ENCODE measurements around the gene ACSF2. TPM values are rescaled to one million over a fixed set of nuclear protein-coding genes. Genes with fewer than 3 reads are reported as not detected.

The ACSF2 gene
- total RNA-seq, 4 donors from 2014 or later: 20.5 to 69.3 (median 31.9) TPM

DNA sequence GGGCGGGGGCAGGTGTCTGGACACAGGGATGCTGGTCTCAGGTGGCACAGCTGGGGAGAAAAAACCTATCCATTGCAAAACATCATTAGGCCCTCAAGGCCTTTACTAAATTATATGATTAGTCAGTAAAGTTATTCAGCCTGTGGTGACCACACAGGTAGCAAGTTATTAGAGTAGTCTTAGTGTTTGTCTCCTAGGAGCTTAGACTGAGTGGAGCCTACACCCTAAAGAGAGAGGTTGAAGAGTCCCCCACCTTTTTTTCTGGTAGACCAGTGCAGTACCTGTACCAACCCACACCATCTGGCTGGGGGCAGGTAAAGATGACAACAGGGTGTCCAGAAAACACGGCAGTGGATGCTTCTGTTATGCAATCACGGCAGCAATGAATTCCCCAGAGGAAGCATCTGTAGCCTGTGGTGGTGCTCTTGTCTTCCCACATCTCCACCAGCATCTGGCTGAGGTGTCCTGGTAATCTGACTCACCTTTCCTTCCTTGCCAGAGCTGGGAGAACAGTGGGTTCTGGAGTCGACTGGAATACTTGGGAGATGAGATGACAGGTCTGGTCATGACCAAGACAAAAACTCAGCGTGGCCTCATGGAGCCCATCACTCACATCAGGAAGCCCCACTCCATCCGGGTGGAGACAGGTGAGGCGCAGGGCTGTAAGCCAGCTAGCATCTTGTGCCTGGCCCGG, 93.3 kb downstream of the ACSF2 start:
- 88% methylated on average over 8 of the region's 8 CpGs for WGBS, 2 donors
- TF ChIP-seq POLR2A (IDR thresholded peaks at IDR 0.05) (no peak), EP300 (IDR thresholded peaks at IDR 0.05) (no peak)
- TF ChIP-seq, protein P1, sequence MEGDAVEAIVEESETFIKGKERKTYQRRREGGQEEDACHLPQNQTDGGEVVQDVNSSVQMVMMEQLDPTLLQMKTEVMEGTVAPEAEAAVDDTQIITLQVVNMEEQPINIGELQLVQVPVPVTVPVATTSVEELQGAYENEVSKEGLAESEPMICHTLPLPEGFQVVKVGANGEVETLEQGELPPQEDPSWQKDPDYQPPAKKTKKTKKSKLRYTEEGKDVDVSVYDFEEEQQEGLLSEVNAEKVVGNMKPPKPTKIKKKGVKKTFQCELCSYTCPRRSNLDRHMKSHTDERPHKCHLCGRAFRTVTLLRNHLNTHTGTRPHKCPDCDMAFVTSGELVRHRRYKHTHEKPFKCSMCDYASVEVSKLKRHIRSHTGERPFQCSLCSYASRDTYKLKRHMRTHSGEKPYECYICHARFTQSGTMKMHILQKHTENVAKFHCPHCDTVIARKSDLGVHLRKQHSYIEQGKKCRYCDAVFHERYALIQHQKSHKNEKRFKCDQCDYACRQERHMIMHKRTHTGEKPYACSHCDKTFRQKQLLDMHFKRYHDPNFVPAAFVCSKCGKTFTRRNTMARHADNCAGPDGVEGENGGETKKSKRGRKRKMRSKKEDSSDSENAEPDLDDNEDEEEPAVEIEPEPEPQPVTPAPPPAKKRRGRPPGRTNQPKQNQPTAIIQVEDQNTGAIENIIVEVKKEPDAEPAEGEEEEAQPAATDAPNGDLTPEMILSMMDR (IDR thresholded peaks at IDR 0.05): no peak
- Histone ChIP-seq H3K27ac (no peak overlapping the region), H3K27me3 (no peaks in the 10 kb centered on the region), H3K4me3 (no peak overlapping the region), H3K9me3 (no peaks in the 10 kb centered on the region), H3K4me1 (peaks cover 0 to 32% (median 7%) of the 10 kb centered on the region in 4 donors), H3K36me3 (no peaks in the 10 kb centered on the region)
- DNase-seq (ENCODE audit: low spot score in 2 of 2): no peak

DNA sequence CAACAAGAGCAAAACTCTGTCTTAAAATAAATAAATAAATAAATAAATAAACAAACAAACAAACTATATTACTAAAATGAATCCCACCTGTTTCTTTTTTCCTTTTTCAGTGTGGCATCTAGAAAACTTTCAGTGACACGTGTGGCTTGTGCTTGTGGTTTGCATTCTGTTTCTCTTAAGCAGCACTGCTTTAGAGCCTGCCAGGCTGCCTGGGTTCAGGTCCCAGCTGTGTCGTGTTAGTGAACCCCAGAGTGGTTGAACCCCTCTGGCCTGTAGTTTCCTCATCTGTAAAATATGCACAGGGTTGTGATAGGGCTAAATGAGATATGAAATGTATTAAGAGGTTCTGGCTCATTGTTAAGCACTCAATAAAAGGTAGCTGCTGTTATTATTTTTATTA, 94.5 kb downstream of the ACSF2 start:
- no peaks in the 10 kb centered on the region for H3K36me3 ChIP-seq
- no peak overlapping the region for H3K4me3 ChIP-seq
- H3K27ac ChIP-seq: no peak overlapping the region

DNA sequence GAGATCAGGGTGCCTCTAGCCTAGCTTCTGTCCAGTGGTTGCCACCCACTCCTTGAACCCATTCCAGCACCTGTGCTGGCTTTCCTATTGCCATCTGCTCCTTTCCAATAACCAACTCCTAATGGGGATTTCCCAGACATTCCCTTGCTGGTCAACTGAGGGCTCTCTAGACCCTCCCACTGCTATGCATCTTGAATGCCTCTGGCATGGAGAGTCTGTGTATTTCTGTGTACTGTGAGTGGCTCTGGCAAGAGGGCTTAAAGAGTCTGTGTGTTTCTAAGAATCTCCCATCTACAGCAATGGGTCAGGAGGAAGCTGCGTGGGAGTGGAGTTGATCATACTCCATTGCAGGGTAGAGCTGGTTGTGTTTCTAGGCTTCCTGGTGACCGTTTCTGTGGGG, 95.5 kb downstream of the ACSF2 start:
- 69 to 73% methylated on average over 2 of the region's 2 CpGs for WGBS, 2 donors
- TF ChIP-seq, protein P1 (IDR thresholded peaks at IDR 0.05): no peak

More for the DNA sequence above, 94.5 kb downstream of the ACSF2 start:
- peaks cover 0 to 20% (median 0%) of the 10 kb centered on the region in 4 donors for H3K4me1 ChIP-seq
- no peaks in the 10 kb centered on the region for H3K9me3 ChIP-seq
- H3K27me3 ChIP-seq: no peaks in the 10 kb centered on the region
- no peak for DNase-seq (ENCODE audit: low spot score in 2 of 2)
- no peak for TF ChIP-seq EP300 (IDR thresholded peaks at IDR 0.05)
- TF ChIP-seq POLR2A (IDR thresholded peaks at IDR 0.05): no peak
- TF ChIP-seq, protein P1 (IDR thresholded peaks at IDR 0.05): no peak
- WGBS, 2 donors: 83 to 86% methylated on average over 2 of the region's 2 CpGs

DNA sequence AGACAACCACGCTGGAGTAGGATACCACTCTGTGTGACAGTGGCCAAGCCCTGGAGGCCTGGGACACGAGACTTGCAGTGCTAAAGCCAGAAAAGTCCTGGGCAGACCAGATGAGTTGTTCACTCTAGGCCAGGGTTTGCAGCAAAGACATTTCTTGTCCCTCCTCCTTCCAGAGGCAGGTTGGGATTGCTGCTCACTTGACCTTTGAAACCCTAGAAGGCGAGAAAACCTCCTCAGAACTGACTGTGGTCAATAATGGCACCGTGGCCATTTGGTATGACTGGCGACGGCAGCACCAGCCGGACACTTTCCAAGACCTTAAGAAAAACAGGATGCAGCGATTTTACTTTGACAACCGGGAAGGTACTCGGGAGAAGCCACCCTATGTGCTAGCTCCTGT, 96.7 kb downstream of the ACSF2 start:
- Histone ChIP-seq H3K4me1 (peaks cover 0 to 10% (median 0%) of the 10 kb centered on the region in 4 donors), H3K27me3 (no peaks in the 10 kb centered on the region), H3K27ac (no peak overlapping the region), H3K36me3 (no peaks in the 10 kb centered on the region), H3K9me3 (no peaks in the 10 kb centered on the region), H3K4me3 (no peak overlapping the region)
- 90 to 91% methylated on average over 10 of the region's 10 CpGs for WGBS, 2 donors
- DNase-seq (ENCODE audit: low spot score in 2 of 2): no peak
- TF ChIP-seq POLR2A (IDR thresholded peaks at IDR 0.05): no peak
- TF ChIP-seq EP300 (IDR thresholded peaks at IDR 0.05): no peak
- TF ChIP-seq, protein P1 (IDR thresholded peaks at IDR 0.05): no peak

More for the DNA sequence above, 95.5 kb downstream of the ACSF2 start:
- Histone ChIP-seq H3K9me3 (no peaks in the 10 kb centered on the region), H3K27ac (no peak overlapping the region), H3K27me3 (no peaks in the 10 kb centered on the region), H3K4me1 (peaks cover 0 to 10% (median 0%) of the 10 kb centered on the region in 4 donors), H3K4me3 (no peak overlapping the region), H3K36me3 (no peaks in the 10 kb centered on the region)
- no peak for DNase-seq (ENCODE audit: low spot score in 2 of 2)

DNA sequence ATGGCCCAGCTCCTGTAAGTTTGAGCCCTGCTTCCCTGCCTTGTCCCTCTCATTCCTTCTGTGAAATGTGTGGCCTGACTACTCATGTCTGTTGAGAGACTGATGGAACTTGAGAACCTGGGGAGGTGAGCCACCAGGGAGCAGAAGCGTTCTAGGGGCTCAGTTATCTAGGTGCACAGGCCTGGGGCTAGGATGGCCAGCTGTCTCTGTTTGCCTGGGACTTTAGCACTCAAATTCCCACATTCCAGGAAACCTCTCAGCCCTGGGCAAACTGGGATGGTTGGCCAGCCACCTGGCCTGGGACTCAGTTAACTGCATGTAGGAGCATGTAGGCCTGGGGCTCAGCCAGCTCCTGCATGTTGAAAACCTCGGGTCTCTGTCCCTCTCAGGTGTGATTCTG, 97.2 kb downstream of the ACSF2 start:
- no peak overlapping the region for H3K27ac ChIP-seq
- no peak for DNase-seq (ENCODE audit: low spot score in 2 of 2)
- no peaks in the 10 kb centered on the region for H3K27me3 ChIP-seq
- WGBS, 2 donors: 65 to 82% methylated on average over 2 of the region's 2 CpGs
- H3K9me3 ChIP-seq: no peaks in the 10 kb centered on the region
- TF ChIP-seq, protein P1 (IDR thresholded peaks at IDR 0.05): no peak
- TF ChIP-seq EP300 (IDR thresholded peaks at IDR 0.05) (no peak), POLR2A (IDR thresholded peaks at IDR 0.05) (no peak)
- no peaks in the 10 kb centered on the region for H3K36me3 ChIP-seq
- no peak overlapping the region for H3K4me3 ChIP-seq
- H3K4me1 ChIP-seq: peaks cover 0 to 10% (median 0%) of the 10 kb centered on the region in 4 donors

Small RNA genes within 50 kb of the gene (small RNA-seq; reads per million reads assigned to genes)
- gene RF00019: not detected

Other genes starting within 250 kb of the ACSF2 start
- gene COL1A1, start 224.6 kb upstream of the ACSF2 start, total RNA-seq: 100 to 1,000 TPM in 1 of 4 donors, 10 to 100 TPM in 3; 31.5 to 185 (median 73.0) TPM
- under 1 TPM in 2 of 4 donors, not detected in 2; 0.44 to 0.59 TPM for gene TMEM92, start 151.8 kb upstream of the ACSF2 start, total RNA-seq
- gene XYLT2, start 80.1 kb upstream of the ACSF2 start, total RNA-seq: 10 to 100 TPM; 27.6 to 32.3 (median 29.9) TPM
- 10 to 100 TPM; 32.4 to 45.9 (median 34.9) TPM for gene MRPL27, start 53.0 kb upstream of the ACSF2 start, total RNA-seq
- gene EME1, start 53.0 kb upstream of the ACSF2 start, total RNA-seq: 1 to 10 TPM in 2 of 4 donors, under 1 TPM in 2; 0.42 to 1.7 (median 1.1) TPM
- gene LRRC59, start 28.7 kb upstream of the ACSF2 start, total RNA-seq: 10 to 100 TPM; 26.0 to 72.6 (median 36.3) TPM
- gene CHAD, start 42.7 kb downstream of the ACSF2 start, total RNA-seq: not detected
- gene RSAD1, start 52.6 kb downstream of the ACSF2 start, total RNA-seq: 10 to 100 TPM; 30.8 to 61.8 (median 32.9) TPM
- 1 to 10 TPM; 1.2 to 6.8 (median 4.0) TPM for gene MYCBPAP, start 82.2 kb downstream of the ACSF2 start, total RNA-seq
- gene EPN3, start 106.5 kb downstream of the ACSF2 start, total RNA-seq: under 1 TPM in 2 of 4 donors, not detected in 2; 0.22 to 0.42 TPM
- gene SPATA20, start 121.0 kb downstream of the ACSF2 start, total RNA-seq: 100 to 1,000 TPM in 1 of 4 donors, 10 to 100 TPM in 3; 80.8 to 151 (median 89.6) TPM
- gene CACNA1G, start 134.5 kb downstream of the ACSF2 start, total RNA-seq: 1 to 10 TPM in 1 of 4 donors, under 1 TPM in 1, not detected in 2; 0.21 to 2.2 TPM
- 10 to 100 TPM in 1 of 4 donors, 1 to 10 TPM in 3; 1.5 to 19.2 (median 7.3) TPM for gene ABCC3, start 208.7 kb downstream of the ACSF2 start, total RNA-seq

Measured in tibial nerve (tissue), 4 donors.